ENCODE results near the gene LIN37.

GRCh38 chr19:35768082-35768421 lies 19.7 kb downstream of the LIN37 start:
- TF ChIP-seq CTCF (IDR thresholded peaks at IDR 0.05) = no peak
- TF ChIP-seq POLR2A (IDR thresholded peaks at IDR 0.05) = no peak
- TF ChIP-seq POLR2AphosphoS5 (IDR thresholded peaks at IDR 0.05) = no peak

Measured in breast epithelium (tissue), 3 donors.